Upper lobe of left lung (tissue), 6 donors: ENCODE results near the gene UNCX. TPM values are rescaled to one million over a fixed set of nuclear protein-coding genes. Genes with fewer than 3 reads are reported as not detected.

Experiments
- ATAC-seq, 2 donors: fragments of 200-7000 bp; cut with Tn5 transposase; one replicate each; pipeline ENCODE4 v1.9.1; 2022; ENCODE audit warnings: mild to moderate bottlenecking in 2 of 2, moderate library complexity in 2 of 2; ENCODE audit not compliant: low FRiP score in 2 of 2
- DNase-seq, 2 donors: peaks; one replicate each; pipeline ENCODE4 v3.0.0-alpha.2; 2019 to 2020
- H3K27ac ChIP-seq, 4 donors: fragments of 200-600 bp; sonication (generic); one replicate each; pipeline ENCODE4 v1.5.1; 2016 to 2019
- H3K27me3 ChIP-seq, 4 donors: fragments of 200-600 bp; sonication (generic); one replicate each; pipeline ENCODE4 v1.5.1; 2017 to 2019
- H3K36me3 ChIP-seq, 4 donors: fragments of 200-600 bp; sonication (generic); one replicate each; pipeline ENCODE4 v1.5.1; 2016 to 2019
- H3K4me1 ChIP-seq, 4 donors: fragments of 200-600 bp; sonication (generic); one replicate each; pipeline ENCODE4 v1.5.1; 2018 to 2019
- H3K4me3 ChIP-seq, 4 donors: fragments of 200-600 bp; sonication (generic); one replicate each; pipeline ENCODE4 v1.5.1; 2017 to 2019; ENCODE audit warnings: mild to moderate bottlenecking in 2 of 4, moderate library complexity in 1 of 4
- H3K9me3 ChIP-seq, 4 donors: fragments of 200-600 bp; sonication (generic); one replicate each; pipeline ENCODE4 v1.5.1; 2018 to 2019
- EP300 ChIP-seq, 4 donors: sonication (generic); formaldehyde crosslinking; IDR thresholded peaks; one replicate each; pipeline ENCODE4 v1.5.1; 2017; ENCODE audit warnings: antibody characterized with exemption in 4 of 4, control low read depth in 2 of 4
- POLR2A ChIP-seq, 4 donors: fragments of 450-650 bp; IDR thresholded peaks; one replicate each; pipeline ENCODE4 v1.5.1; 2016 to 2017; ENCODE audit warnings: antibody characterized with exemption in 4 of 4, mild to moderate bottlenecking in 2 of 4
- POLR2AphosphoS5 ChIP-seq, 2 donors: sonication (generic); formaldehyde crosslinking; IDR thresholded peaks; one replicate each; pipeline ENCODE4 v1.5.1; 2017; ENCODE audit warnings: antibody characterized with exemption in 2 of 2
- WGBS, 2 donors: methylation state at CpG; one replicate each; pipeline ENCODE4 v1.1.5; 2017 to 2018; 5-methylcytosine and 5-hydroxymethylcytosine counted together
- total RNA-seq, 6 donors: library from RNA; depleted of rRNA in 4 of 6; stranded (reverse); fragments of >200 nt in 4 of 6; gene quantifications; one replicate each; pipeline versions ENCODE4 v1.1.0 to v1.2.1, GENCODE V29; 2016 to 2021
- TF ChIP-seq, protein P1 (sequence below), 6 experiments: fragments of 450-650 bp in 4 of 6; fragments of 200-600 bp in 2 of 6; sonication (generic) in 2 of 6; IDR thresholded peaks; one replicate each; pipeline ENCODE4 v1.5.1; 2016 to 2019; ENCODE audit warnings: antibody characterized with exemption in 6 of 6
- donor health status: DM: no; HTN: no; CAD: no; lungs with moderate emphysema.
- donor health status: DM: no; HTN: yes; CAD: no; lungs with severe emphysema.

The UNCX gene
- total RNA-seq, 6 donors from 2014 or later, result not detected

DNA sequence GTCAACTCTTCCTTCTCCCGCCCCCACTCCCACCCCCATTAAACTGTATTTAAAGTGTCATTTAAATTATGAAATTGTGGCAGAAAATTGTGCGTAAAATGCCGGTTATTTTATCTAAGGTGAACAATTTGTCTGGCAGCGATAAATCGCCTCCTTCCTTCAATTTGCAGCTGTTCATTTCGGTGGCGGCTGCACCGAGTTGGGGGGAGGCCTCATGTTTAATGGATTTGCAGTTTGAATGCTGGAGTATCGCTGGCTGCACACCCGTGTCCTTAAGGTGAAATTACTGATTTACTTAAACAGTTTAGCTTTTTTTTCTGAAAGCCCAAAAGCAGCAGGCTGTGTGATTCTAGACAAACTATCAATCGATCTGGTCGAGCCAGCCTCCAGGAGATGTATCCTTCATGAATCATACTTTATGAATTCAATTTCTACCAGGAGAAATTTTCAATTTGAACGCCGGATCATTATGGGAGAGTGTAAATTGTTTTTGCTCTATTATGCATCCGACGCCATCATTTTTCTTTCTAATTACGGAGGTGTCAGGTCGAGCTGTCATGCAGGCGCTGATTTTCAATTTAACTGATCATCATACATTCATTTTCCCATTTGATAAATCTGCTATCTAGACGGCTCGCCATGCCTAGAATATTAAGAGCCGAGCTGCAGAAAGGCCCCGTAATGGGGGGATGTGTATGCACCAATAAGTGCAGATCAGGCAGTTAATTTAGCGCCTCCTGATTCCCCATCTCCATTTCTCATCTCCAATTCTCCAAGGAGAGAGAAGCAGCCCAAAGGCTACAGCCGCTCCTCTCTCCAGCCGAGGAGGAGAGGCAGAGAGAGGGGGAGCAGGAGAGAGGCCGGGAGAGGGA lies 6.5 kb downstream of the UNCX start:
- TF ChIP-seq POLR2A (IDR thresholded peaks at IDR 0.05) (no peak), POLR2AphosphoS5 (IDR thresholded peaks at IDR 0.05) (no peak), EP300 (IDR thresholded peaks at IDR 0.05) (no peak)
- TF ChIP-seq, protein P1, sequence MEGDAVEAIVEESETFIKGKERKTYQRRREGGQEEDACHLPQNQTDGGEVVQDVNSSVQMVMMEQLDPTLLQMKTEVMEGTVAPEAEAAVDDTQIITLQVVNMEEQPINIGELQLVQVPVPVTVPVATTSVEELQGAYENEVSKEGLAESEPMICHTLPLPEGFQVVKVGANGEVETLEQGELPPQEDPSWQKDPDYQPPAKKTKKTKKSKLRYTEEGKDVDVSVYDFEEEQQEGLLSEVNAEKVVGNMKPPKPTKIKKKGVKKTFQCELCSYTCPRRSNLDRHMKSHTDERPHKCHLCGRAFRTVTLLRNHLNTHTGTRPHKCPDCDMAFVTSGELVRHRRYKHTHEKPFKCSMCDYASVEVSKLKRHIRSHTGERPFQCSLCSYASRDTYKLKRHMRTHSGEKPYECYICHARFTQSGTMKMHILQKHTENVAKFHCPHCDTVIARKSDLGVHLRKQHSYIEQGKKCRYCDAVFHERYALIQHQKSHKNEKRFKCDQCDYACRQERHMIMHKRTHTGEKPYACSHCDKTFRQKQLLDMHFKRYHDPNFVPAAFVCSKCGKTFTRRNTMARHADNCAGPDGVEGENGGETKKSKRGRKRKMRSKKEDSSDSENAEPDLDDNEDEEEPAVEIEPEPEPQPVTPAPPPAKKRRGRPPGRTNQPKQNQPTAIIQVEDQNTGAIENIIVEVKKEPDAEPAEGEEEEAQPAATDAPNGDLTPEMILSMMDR (IDR thresholded peaks at IDR 0.05), result no peak
- Histone ChIP-seq H3K4me3 (no peak overlapping the region), H3K36me3 (no peaks in the 10 kb centered on the region), H3K4me1 (peaks cover 6 to 48% (median 16%) of the 10 kb centered on the region in 4 donors), H3K27me3 (peaks cover 6 to 94% (median 69%) of the 10 kb centered on the region in 4 donors), H3K27ac (no peak overlapping the region), H3K9me3 (no peaks in the 10 kb centered on the region)
- DNase-seq (no peak), ATAC-seq (no peak)
- WGBS, 2 donors, result 9 to 11% methylated on average over 27 of the region's 27 CpGs

DNA sequence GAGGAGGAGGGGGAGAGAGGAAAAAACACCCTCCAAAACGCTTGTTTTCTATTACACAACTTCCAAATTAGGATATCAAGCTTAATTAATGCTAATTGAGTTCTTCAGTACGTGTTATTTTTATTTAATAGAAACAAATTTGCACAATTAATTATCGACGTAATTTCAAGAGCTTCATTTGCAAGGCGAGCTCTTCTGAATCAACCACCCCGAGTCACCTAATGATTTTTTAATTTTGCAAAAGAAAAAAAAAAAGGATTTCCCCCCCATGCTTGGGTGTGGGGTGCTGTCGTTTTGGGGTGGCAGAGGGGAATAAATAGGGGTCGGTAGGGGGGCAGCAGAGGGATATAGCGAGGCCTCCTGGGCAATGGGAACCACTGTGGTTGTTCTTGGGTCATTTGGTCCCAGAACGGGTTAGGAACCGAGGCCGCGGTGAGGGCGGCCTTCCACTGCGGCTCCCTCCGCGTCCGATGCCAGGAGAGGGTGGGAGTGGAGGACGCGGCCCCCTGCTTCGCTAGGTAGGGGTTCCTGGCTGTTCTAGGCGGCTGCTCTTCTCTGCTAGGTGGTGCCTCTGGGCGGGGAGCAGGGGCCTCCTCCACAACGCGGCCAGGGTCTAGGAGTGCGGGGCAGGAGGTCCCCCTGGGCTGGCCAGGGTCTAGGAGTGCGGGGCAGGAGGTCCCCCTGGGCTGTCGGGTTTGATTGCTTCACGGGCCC lies 7.3 kb downstream of the UNCX start:
- no peak for TF ChIP-seq POLR2AphosphoS5 (IDR thresholded peaks at IDR 0.05)
- TF ChIP-seq, protein P1 (IDR thresholded peaks at IDR 0.05), result no peak
- no peak for TF ChIP-seq EP300 (IDR thresholded peaks at IDR 0.05)
- no peak for TF ChIP-seq POLR2A (IDR thresholded peaks at IDR 0.05)
- Histone ChIP-seq H3K9me3 (no peaks in the 10 kb centered on the region), H3K27me3 (peaks cover 5 to 95% (median 67%) of the 10 kb centered on the region in 4 donors), H3K27ac (no peak overlapping the region), H3K4me3 (no peak overlapping the region), H3K4me1 (peaks cover 6 to 46% (median 16%) of the 10 kb centered on the region in 4 donors), H3K36me3 (no peaks in the 10 kb centered on the region)
- 6 to 10% methylated on average over 24 of the region's 29 CpGs for WGBS, 2 donors
- DNase-seq, result no peak
- no peak for ATAC-seq

DNA sequence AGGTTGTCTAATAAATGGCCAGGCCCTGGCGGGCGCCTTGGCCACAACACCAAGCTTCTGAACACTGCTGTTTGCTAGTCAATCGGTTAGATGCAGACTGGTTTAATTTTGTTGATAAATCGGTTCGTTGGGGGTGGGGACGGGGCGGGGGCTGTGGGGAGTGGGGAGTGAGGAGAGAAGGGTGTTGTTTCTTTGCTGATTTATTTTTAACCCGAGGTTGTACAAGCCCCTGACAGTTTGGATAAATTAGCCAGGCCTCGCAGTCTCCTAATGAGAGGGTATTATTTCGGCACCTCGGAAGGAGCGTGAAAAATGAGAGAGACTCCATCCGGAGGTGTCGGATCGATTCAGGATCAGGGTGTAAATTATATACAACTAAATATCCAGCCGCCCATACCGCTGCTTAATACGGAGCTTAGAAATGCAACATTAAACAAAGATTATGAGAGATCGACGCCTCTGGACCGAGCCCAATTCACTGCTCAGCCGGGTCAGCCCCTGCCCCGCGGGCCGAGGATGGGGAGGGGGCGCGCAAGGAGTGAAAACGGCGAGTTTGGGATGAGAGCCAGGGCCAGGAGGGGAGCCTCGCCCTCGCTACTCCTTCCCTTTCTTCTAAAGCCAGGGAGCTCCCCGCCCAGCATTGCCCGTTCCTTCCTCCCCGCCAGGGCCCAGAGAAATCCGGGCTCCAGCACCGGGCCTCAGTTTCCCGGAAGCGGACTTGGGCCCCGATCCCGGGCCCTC lies 8.0 kb downstream of the UNCX start:
- Histone ChIP-seq H3K4me1 (peaks cover 1 to 38% (median 11%) of the 10 kb centered on the region in 4 donors), H3K4me3 (no peak overlapping the region), H3K36me3 (no peaks in the 10 kb centered on the region), H3K27ac (no peak overlapping the region), H3K9me3 (no peaks in the 10 kb centered on the region), H3K27me3 (peaks cover 4 to 95% (median 66%) of the 10 kb centered on the region in 4 donors)
- DNase-seq, result no peak
- 8 to 9% methylated on average over 36 to 40 of the region's 40 CpGs for WGBS, 2 donors
- no peak for ATAC-seq
- TF ChIP-seq POLR2A (IDR thresholded peaks at IDR 0.05), result no peak
- TF ChIP-seq, protein P1 (IDR thresholded peaks at IDR 0.05), result no peak
- no peak for TF ChIP-seq EP300 (IDR thresholded peaks at IDR 0.05)
- TF ChIP-seq POLR2AphosphoS5 (IDR thresholded peaks at IDR 0.05), result no peak

DNA sequence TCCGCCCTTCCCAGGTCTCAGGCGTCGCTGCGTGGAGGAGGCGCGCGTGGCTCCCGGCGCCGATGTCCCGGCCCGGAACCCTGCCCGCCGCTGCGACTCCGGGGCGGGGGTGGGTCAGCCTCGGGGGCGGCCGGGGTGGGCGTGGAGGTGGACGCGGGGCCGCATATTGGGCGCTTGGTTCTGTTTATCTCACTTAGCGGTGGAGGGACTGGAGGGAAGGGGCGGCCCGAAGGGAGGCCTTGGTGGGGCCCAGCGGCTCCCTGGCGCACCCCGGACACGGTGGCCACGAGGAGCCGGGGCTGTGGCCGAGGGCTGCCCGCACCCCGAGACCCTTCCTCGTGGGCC lies 8.6 kb downstream of the UNCX start:
- Histone ChIP-seq H3K4me1 (peaks cover 1 to 34% (median 7%) of the 10 kb centered on the region in 4 donors), H3K27ac (no peak overlapping the region), H3K36me3 (no peaks in the 10 kb centered on the region), H3K9me3 (no peaks in the 10 kb centered on the region), H3K4me3 (no peak overlapping the region), H3K27me3 (peaks cover 4 to 93% (median 69%) of the 10 kb centered on the region in 4 donors)
- WGBS, 2 donors, result 10 to 20% methylated on average over 2 to 34 of the region's 38 CpGs
- ATAC-seq, result no peak
- no peak for TF ChIP-seq POLR2A (IDR thresholded peaks at IDR 0.05)
- TF ChIP-seq, protein P1 (IDR thresholded peaks at IDR 0.05), result no peak
- no peak for TF ChIP-seq EP300 (IDR thresholded peaks at IDR 0.05)
- TF ChIP-seq POLR2AphosphoS5 (IDR thresholded peaks at IDR 0.05), result no peak
- DNase-seq, result no peak
